ENCODE results near the gene TAOK1.

TAOK1 gene

DNA sequence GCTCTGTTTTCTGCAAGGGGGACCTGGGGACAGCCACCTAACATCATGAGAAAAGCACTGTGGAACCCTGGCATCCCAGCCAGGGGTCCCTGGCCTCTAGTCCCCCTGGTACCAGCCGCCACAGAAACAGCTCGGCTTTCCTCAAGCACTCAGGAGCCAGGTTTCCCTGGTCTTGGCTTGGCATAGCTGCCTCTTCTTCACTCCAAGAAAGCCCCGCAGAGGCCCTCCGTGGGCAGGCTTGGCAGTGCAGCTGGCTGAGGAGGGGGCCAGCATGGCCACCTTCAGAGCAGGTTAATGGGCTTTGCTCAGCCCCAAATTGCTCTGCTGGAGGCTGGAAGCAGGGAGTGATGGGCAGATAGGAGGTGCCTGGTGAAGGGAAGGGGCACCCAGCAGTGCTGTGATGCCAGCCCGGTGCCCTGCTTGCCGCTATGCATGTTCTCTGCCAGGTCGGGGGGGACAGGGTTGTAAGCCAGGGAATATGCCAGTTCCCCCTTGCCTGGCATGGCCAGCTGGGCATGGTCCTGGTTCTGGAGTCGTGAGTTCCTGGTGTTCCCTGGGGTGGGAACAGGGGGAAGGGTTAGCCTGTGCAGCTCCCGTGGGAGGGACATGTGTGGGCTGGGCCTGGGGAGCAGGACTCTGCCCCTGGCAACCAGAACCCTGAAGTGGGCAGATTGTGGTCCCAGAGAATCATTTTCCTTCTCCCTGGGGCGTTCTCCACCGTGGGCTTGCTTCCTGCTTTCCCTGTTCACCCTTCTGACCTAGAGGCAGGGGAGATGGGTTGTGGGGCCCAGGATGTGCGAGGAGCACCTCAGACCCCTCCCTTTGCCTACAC is 206.0 kb downstream of the TAOK1 start:
- in situ Hi-C loops (cut with MboI; ENCODE audit: low sequenced_read_pairs, unreplicated experiment): no loop called here
- no peak for DNase-seq (ENCODE audit: low spot score)
- TF ChIP-seq, protein P1, sequence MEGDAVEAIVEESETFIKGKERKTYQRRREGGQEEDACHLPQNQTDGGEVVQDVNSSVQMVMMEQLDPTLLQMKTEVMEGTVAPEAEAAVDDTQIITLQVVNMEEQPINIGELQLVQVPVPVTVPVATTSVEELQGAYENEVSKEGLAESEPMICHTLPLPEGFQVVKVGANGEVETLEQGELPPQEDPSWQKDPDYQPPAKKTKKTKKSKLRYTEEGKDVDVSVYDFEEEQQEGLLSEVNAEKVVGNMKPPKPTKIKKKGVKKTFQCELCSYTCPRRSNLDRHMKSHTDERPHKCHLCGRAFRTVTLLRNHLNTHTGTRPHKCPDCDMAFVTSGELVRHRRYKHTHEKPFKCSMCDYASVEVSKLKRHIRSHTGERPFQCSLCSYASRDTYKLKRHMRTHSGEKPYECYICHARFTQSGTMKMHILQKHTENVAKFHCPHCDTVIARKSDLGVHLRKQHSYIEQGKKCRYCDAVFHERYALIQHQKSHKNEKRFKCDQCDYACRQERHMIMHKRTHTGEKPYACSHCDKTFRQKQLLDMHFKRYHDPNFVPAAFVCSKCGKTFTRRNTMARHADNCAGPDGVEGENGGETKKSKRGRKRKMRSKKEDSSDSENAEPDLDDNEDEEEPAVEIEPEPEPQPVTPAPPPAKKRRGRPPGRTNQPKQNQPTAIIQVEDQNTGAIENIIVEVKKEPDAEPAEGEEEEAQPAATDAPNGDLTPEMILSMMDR (IDR thresholded peaks at IDR 0.05; ENCODE audit: borderline replicate concordance, control extremely low read depth, extremely low read depth, insufficient read depth, missing control alignments): no peak

- TF ChIP-seq, protein P1 (IDR thresholded peaks at IDR 0.05; ENCODE audit: borderline replicate concordance, control extremely low read depth, extremely low read depth, insufficient read depth, missing control alignments): no peak
- in situ Hi-C loops (cut with MboI; ENCODE audit: low sequenced_read_pairs, unreplicated experiment): no loop called here
- DNase-seq (ENCODE audit: low spot score): no peak
Measured at GRCh38 chr17:29596811-29597210, 206.6 kb downstream of the TAOK1 start.

DNA sequence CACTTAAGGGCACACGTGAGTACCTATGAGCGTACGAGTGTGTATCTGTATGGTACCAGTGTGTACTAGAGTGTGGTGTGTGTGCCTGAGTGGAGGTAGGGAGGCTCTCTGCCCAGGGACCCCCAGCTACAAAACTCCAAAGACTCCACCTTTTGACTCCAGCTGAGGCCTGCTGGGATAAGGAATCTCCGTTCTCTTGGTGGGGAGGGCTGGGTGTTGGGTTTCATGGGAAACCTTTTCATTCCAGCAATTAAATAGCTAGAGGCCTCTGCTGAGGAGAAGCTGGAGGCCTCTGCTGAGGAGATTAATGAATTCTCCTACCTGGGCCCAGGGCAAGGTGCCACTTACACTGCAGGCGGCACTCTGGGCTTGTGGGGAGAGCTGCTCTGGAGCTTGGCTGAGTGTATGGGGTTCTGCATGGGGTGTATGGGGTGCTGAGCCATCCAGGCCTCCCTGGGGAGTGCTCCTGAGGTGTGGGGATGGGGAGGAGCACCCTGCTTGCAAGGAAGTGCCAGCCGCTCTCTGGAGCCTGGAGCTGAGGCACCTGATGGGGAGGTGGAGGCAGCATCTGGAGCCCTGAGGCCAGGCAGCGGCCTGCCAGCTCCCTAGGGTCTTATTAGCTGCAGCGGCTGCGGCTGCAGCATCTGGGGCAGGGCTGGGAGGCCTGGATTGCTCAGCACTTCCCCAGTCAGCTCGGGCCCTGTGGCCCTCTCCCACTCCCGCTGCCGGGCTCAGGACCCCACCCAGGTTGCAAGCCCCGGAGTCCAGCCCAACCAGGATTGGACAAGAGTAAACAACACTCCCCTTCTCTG is 207.4 kb downstream of the TAOK1 start:
- TF ChIP-seq, protein P1 (IDR thresholded peaks at IDR 0.05; ENCODE audit: borderline replicate concordance, control extremely low read depth, extremely low read depth, insufficient read depth, missing control alignments): no peak
- in situ Hi-C loops (cut with MboI; ENCODE audit: low sequenced_read_pairs, unreplicated experiment): no loop called here
- no peak for DNase-seq (ENCODE audit: low spot score)

Measured in GM13976 (cell line).